Measurements from ENCODE around the gene LEMD3.
"Not testable (repeated sequence)": the region's sequence is repeated elsewhere in the genome, so short reads cannot be mapped to it uniquely, and the experiment has no call there.

Gene LEMD3

DNA sequence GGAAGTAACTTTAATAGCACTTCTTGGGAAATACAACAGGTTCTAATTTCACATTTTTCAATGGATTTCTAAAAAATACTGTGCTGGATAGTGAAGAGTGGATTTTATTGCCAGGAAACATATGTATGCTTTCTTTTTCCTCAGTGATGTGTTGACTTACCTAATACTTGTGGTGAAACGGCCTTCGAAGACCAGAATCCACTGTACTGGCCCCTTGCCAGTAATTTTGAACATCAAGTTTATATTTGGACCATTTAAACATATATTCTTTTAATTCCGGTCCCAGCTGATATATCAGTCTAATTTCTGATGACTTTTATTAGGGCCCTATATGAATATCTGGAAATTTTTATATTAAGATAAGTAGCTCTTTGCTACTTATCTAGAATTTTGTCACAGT is 110.9 kb downstream of the LEMD3 start:
- DNase-seq = no peak

DNA sequence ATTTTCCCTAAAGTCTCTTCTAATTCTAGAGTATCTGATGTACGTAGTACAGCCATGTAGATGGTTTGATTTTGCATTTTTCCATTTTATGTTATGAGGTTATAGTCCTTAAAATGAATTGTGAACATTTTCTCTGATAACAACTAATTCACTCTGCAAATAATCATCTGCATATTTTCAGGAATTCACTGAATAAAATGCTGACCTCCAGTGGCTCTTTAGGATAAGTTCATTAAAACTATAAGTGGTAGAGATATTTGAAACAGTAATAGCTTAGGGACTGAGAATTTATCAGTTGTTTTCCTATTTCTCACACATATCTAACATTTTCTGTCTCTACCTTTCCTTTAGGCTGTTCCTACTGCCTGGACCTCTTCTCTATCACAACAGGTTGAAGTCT is 113.5 kb downstream of the LEMD3 start:
- no peak for DNase-seq

DNA sequence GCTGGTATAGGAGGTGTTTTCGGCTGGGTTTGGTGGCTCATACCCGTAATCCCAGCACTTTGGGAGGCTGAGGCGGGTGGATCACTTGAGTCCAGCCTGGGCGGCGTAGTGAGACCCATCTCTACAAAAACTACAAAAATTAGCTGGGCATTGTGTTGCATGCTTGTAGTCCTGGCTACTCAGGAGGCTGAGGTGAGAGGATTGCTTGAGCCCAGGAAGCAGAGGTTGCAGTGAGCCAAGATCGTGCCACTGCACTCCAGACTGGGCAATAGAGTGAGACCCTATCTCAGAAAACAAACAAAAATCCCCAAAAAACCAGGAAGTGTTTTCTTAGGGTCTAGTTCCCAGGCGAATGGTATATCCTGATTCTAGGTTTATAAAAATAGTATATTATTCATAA is 116.1 kb downstream of the LEMD3 start:
- not testable (repeated sequence) for DNase-seq

GRCh38 chr12:65287426-65287825 is 118.0 kb downstream of the LEMD3 start:
- no peak for DNase-seq

- no peak for DNase-seq
Observed at GRCh38 chr12:65292241-65292640, 122.9 kb downstream of the LEMD3 start.

GRCh38 chr12:65293735-65294134 is 124.4 kb downstream of the LEMD3 start:
- DNase-seq = no peak

GRCh38 chr12:65294641-65295262 is 125.4 kb downstream of the LEMD3 start:
- DNase-seq = no peak

DNA sequence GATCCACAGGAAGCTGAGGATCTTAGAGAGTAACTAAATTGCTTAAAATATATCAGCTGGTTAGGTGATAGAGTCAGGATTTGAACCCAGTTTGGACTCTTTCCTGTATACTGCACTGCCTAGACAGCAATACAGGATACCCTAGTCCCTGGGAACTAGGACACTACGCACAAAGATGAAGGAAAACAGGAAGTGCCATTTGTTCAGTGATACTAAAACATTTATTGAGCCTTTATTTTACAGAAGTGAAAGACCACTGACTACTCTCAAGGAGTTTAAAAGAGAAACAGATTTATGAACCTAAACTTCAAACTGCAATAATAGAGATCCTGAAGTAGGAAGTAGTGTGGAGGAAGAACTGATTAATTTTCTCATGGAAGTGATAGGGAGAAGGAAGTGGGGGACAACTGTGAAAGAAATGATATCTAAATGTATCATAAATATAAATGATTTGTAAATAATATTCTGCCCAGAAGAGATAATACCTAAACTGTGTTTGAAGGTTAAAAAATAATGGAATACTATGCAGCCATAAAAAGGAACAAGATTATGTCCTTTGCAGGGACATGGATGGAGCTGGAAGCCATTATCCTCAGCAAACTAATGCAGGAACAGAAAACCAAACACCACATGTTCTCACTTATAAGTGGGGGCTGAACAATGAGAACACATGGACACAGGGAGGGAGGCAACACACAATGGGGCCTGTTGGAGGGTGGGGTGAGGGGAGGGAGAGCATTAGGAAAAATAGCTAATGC is 127.3 kb downstream of the LEMD3 start:
- DNase-seq = no peak

Measured in NCI-H1694 treated with DMSO at 0.1 percent for 48 hours (cell line).